H9 (cell line): Measurements from ENCODE around the gene PLXNA1. TPM values are rescaled to one million over a fixed set of nuclear protein-coding genes. Genes with fewer than 3 reads are reported as not detected.

Experiments
- DNase-seq: peaks from one replicate; pipeline ENCODE4 v3.0.0-alpha.2; 2017
- H2AFZ ChIP-seq: one replicate; pipeline ENCODE4 v1.6.1; 2013; ENCODE audit warnings: mild to moderate bottlenecking, low read length, control low read depth, moderate library complexity
- H2AK5ac ChIP-seq: 2 replicates; pipeline ENCODE4 v1.6.1; 2013; ENCODE audit warnings: low read length, control low read depth, mixed read lengths; ENCODE audit not compliant: insufficient read length
- H2BK120ac ChIP-seq: one replicate; pipeline ENCODE4 v1.6.1; 2013; ENCODE audit warnings: low read depth, mild to moderate bottlenecking, low read length, control low read depth, inconsistent platforms; ENCODE audit not compliant: poor library complexity, severe bottlenecking
- H2BK12ac ChIP-seq: 2 replicates; pipeline ENCODE4 v1.6.1; 2013; ENCODE audit warnings: low read length, control low read depth, mixed read lengths, low read depth; ENCODE audit not compliant: insufficient read length
- H2BK15ac ChIP-seq: 2 replicates; pipeline ENCODE4 v1.6.1; 2013; ENCODE audit warnings: low read depth, low read length, control low read depth
- H2BK20ac ChIP-seq: one replicate; pipeline ENCODE4 v1.6.1; 2013; ENCODE audit warnings: low read depth, mild to moderate bottlenecking, low read length, control low read depth, inconsistent platforms; ENCODE audit not compliant: poor library complexity, severe bottlenecking
- H2BK5ac ChIP-seq: 2 replicates; pipeline ENCODE4 v1.6.1; 2013; ENCODE audit warnings: low read length, control low read depth, mixed read lengths; ENCODE audit not compliant: insufficient read length
- H3K14ac ChIP-seq: 2 replicates; pipeline ENCODE4 v1.6.1; 2013; ENCODE audit warnings: low read length, control low read depth; ENCODE audit not compliant: insufficient read depth
- H3K18ac ChIP-seq: 2 replicates; pipeline ENCODE4 v1.6.1; 2013; ENCODE audit warnings: low read depth, mild to moderate bottlenecking, mixed read lengths, low read length, control low read depth; ENCODE audit not compliant: insufficient read length
- H3K23ac ChIP-seq: 2 replicates; pipeline ENCODE4 v1.6.1; 2013; ENCODE audit warnings: low read length, control low read depth, mixed read lengths, low read depth; ENCODE audit not compliant: insufficient read length
- H3K23me2 ChIP-seq: 2 replicates; pipeline ENCODE4 v1.6.1; 2013; ENCODE audit warnings: low read depth, mild to moderate bottlenecking, mixed read lengths, low read length, control low read depth; ENCODE audit not compliant: insufficient read length, poor library complexity, severe bottlenecking
- H3K27ac ChIP-seq: 2 replicates; pipeline ENCODE4 v1.5.1; 2013; ENCODE audit warnings: low read length, control low read depth, mixed read lengths, low read depth; ENCODE audit not compliant: insufficient read length
- H3K27me3 ChIP-seq: 2 replicates; pipeline ENCODE4 v1.6.1; 2013; ENCODE audit warnings: low read length, control low read depth, inconsistent platforms; ENCODE audit not compliant: insufficient read depth
- H3K4ac ChIP-seq: 2 replicates; pipeline ENCODE4 v1.6.1; 2013; ENCODE audit warnings: low read depth, mild to moderate bottlenecking, control low read depth, inconsistent platforms, low read length, moderate library complexity
- H3K4me1 ChIP-seq: 2 replicates; pipeline ENCODE4 v1.6.1; 2013; ENCODE audit warnings: low read length, control low read depth, inconsistent platforms; ENCODE audit not compliant: insufficient read depth
- H3K4me2 ChIP-seq: 2 replicates; pipeline ENCODE4 v1.6.1; 2013; ENCODE audit warnings: low read length, control low read depth, mixed read lengths; ENCODE audit not compliant: insufficient read length, insufficient read depth
- H3K56ac ChIP-seq: 2 replicates; pipeline ENCODE4 v1.6.1; 2013; ENCODE audit warnings: low read depth, mild to moderate bottlenecking, mixed read lengths, low read length, control low read depth; ENCODE audit not compliant: insufficient read length
- H3K79me1 ChIP-seq: 2 replicates; pipeline ENCODE4 v1.6.1; 2013; ENCODE audit warnings: low read depth, mild to moderate bottlenecking, moderate library complexity, low read length, control low read depth, inconsistent platforms; ENCODE audit not compliant: insufficient read depth, poor library complexity, severe bottlenecking
- H3K79me2 ChIP-seq: 2 replicates; pipeline ENCODE4 v1.6.1; 2013; ENCODE audit warnings: low read length, control low read depth, inconsistent platforms; ENCODE audit not compliant: insufficient read depth
- H3K9ac ChIP-seq: 2 replicates; pipeline ENCODE4 v1.6.1; 2013; ENCODE audit warnings: low read length, control low read depth, mixed read lengths; ENCODE audit not compliant: insufficient read length; ENCODE audit errors: extremely low read depth
- H3K9me3 ChIP-seq: one replicate; pipeline ENCODE4 v1.6.1; 2013; ENCODE audit warnings: low read depth, low read length, inconsistent platforms; ENCODE audit not compliant: control insufficient read depth
- H3T11ph ChIP-seq: one replicate; pipeline ENCODE4 v1.6.1; 2013; ENCODE audit warnings: mild to moderate bottlenecking, low read length, control low read depth, inconsistent platforms
- H4K20me1 ChIP-seq: one replicate; pipeline ENCODE4 v1.6.1; 2013; ENCODE audit not compliant: control insufficient read depth, insufficient read length, insufficient read depth
- H4K5ac ChIP-seq: 2 replicates; pipeline ENCODE4 v1.6.1; 2013; ENCODE audit warnings: low read depth, mild to moderate bottlenecking, mixed read lengths, low read length, control low read depth; ENCODE audit not compliant: insufficient read length
- H4K8ac ChIP-seq: replicated peaks from 2 replicates; pipeline ENCODE4 v1.6.1; 2013; ENCODE audit warnings: low read length, control low read depth, mixed read lengths, low read depth; ENCODE audit not compliant: insufficient read length
- H4K91ac ChIP-seq: 2 replicates; pipeline ENCODE4 v1.6.1; 2013; ENCODE audit warnings: low read depth, mild to moderate bottlenecking, moderate library complexity, mixed read lengths, low read length, control low read depth; ENCODE audit not compliant: insufficient read length
- H3K27ac Mint-ChIP-seq, 3 experiments: 2 replicates in 2 of 3; 3 replicates in 1 of 3; pipeline ENCODE4 v1.8.0; 2020 to 2021; ENCODE audit warnings: mixed read lengths in 3 of 3, mild to moderate bottlenecking in 1 of 3, moderate library complexity in 1 of 3
- H3K27me3 Mint-ChIP-seq: 2 replicates; pipeline ENCODE4 v1.8.0; 2021; ENCODE audit warnings: low read depth, mild to moderate bottlenecking, moderate library complexity, mixed read lengths
- H3K36me3 Mint-ChIP-seq, 3 experiments: 2 replicates in 2 of 3; 3 replicates in 1 of 3; pipeline ENCODE4 v1.8.0; 2020 to 2021; ENCODE audit warnings: low read depth in 3 of 3, mixed read lengths in 3 of 3; ENCODE audit not compliant: insufficient read depth in 1 of 3
- H3K4me1 Mint-ChIP-seq, 2 experiments: 2 replicates each; pipeline ENCODE4 v1.8.0; 2020; ENCODE audit warnings: mixed read lengths in 2 of 2
- H3K4me3 Mint-ChIP-seq, 2 experiments: 2 replicates in 1 of 2; 3 replicates in 1 of 2; pipeline ENCODE4 v1.8.0; 2020 to 2021; ENCODE audit warnings: mild to moderate bottlenecking in 2 of 2, mixed read lengths in 2 of 2, moderate library complexity in 1 of 2
- H3K9me3 Mint-ChIP-seq, 2 experiments: 2 replicates in 1 of 2; 3 replicates in 1 of 2; pipeline ENCODE4 v1.8.0; 2020; ENCODE audit warnings: mild to moderate bottlenecking in 2 of 2, mixed read lengths in 2 of 2, moderate library complexity in 1 of 2
- WGBS: extraction: QIAGEN DNeasy Blood & Tissue Kit; methylation state at CpG from one replicate; pipeline ENCODE4 v1.1.7; 2013; ENCODE audit warnings: missing lambda C conversion rate, low lambda C conversion rate, mixed read lengths; ENCODE audit not compliant: insufficient read length; ENCODE audit errors: extremely low coverage; 5-methylcytosine and 5-hydroxymethylcytosine counted together
- total RNA-seq: library from RNA; stranded (reverse); gene quantifications from 2 replicates; pipeline ENCODE4 v1.2.1, GENCODE V29; 2021
- TF ChIP-seq, protein P1 (sequence below): fragments of 200-600 bp; sonication (generic); conservative IDR thresholded peaks from 3 replicates; pipeline ENCODE4 v1.8.0; 2021; ENCODE audit warnings: antibody characterized with exemption, mild to moderate bottlenecking

PLXNA1 gene
- total RNA-seq, 1 experiment from 2014 or later: 42.1 TPM

- Histone ChIP-seq H3T11ph (no peak overlapping the region), H2AK5ac (no peak overlapping the region), H2BK20ac (no peak overlapping the region), H2BK12ac (no peak overlapping the region), H3K23ac (no peak overlapping the region), H3K27ac (no peak overlapping the region), H3K79me2 (peaks cover under 1% of the 10 kb centered on the region; the same call in 1 of the 2 replicates), H4K5ac (no peak overlapping the region), H2BK15ac (no peak overlapping the region), H3K9me3 (no peaks in the 10 kb centered on the region), H3K4me1 (no peaks in the 10 kb centered on the region), H3K18ac (no peak overlapping the region), H3K79me1 (no peaks in the 10 kb centered on the region), H3K4ac (no peak overlapping the region), H3K4me2 (no peak overlapping the region), H3K27me3 (no peaks in the 10 kb centered on the region), H3K14ac (no peak overlapping the region), H3K56ac (no peak overlapping the region), H4K91ac (no peak overlapping the region), H3K23me2 (no peaks in the 10 kb centered on the region), H2AFZ (no peak overlapping the region), H2BK5ac (no peak overlapping the region), H4K20me1 (no peaks in the 10 kb centered on the region), H4K8ac (no peak overlapping the region), H2BK120ac (no peak overlapping the region), H3K9ac (no peak overlapping the region)
- peaks cover 4 to 7% of the 10 kb centered on the region in 2 experiments for H3K4me1 Mint-ChIP-seq
- no peaks in the 10 kb centered on the region for H3K27me3 Mint-ChIP-seq
- TF ChIP-seq, protein P1, sequence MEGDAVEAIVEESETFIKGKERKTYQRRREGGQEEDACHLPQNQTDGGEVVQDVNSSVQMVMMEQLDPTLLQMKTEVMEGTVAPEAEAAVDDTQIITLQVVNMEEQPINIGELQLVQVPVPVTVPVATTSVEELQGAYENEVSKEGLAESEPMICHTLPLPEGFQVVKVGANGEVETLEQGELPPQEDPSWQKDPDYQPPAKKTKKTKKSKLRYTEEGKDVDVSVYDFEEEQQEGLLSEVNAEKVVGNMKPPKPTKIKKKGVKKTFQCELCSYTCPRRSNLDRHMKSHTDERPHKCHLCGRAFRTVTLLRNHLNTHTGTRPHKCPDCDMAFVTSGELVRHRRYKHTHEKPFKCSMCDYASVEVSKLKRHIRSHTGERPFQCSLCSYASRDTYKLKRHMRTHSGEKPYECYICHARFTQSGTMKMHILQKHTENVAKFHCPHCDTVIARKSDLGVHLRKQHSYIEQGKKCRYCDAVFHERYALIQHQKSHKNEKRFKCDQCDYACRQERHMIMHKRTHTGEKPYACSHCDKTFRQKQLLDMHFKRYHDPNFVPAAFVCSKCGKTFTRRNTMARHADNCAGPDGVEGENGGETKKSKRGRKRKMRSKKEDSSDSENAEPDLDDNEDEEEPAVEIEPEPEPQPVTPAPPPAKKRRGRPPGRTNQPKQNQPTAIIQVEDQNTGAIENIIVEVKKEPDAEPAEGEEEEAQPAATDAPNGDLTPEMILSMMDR: no peak
- no peak overlapping the region for H3K4me3 Mint-ChIP-seq
- peaks cover 4 to 20% (median 19%) of the 10 kb centered on the region in 3 experiments; a peak in 6 of 7 replicates for H3K36me3 Mint-ChIP-seq
- no peak overlapping the region for H3K27ac Mint-ChIP-seq
- no peak for DNase-seq
- no peaks in the 10 kb centered on the region for H3K9me3 Mint-ChIP-seq
- WGBS: no CpG with 5 or more reads among the region's 7 CpGs
These were observed 9.3 kb downstream of the PLXNA1 start for GRCh38 chr3:126992216-126992615.
